SU-DHL-6 (cell line): ENCODE measurements around the gene RB1.

Experiments used
- H2AFZ ChIP-seq: fragments of 200-600 bp; sonication (generic); 2 replicates; pipeline ENCODE4 v1.6.1; 2014; ENCODE audit warnings: low read depth, mild to moderate bottlenecking, moderate library complexity, mixed read lengths, antibody characterized with exemption, low read length; ENCODE audit not compliant: severe bottlenecking
- H3F3A ChIP-seq: fragments of 200-600 bp; shearing (Covaris generic); 2 replicates; pipeline ENCODE4 v1.6.0; 2016; ENCODE audit warnings: antibody characterized with exemption, mild to moderate bottlenecking; ENCODE audit not compliant: insufficient read depth
- H3K27ac ChIP-seq: fragments of 200-600 bp; sonication (generic); 2 replicates; pipeline ENCODE4 v1.5.1; 2016; ENCODE audit warnings: low read depth, mild to moderate bottlenecking, low read length, moderate library complexity, mixed read lengths
- H3K27me3 ChIP-seq: fragments of 200-600 bp; sonication (generic), shearing (Covaris generic); 2 replicates; pipeline ENCODE4 v1.6.0; 2014; ENCODE audit warnings: mild to moderate bottlenecking, low read length
- H3K36me3 ChIP-seq: fragments of 200-600 bp; sonication (generic); 2 replicates; pipeline ENCODE4 v1.6.1; 2014; ENCODE audit warnings: mild to moderate bottlenecking, low read length, mixed read lengths
- H3K4me2 ChIP-seq: fragments of 300-600, 200-600 bp; shearing (Covaris generic), sonication (generic); 2 replicates; pipeline ENCODE4 v1.6.0; 2014; ENCODE audit warnings: low read length, low read depth, mild to moderate bottlenecking; ENCODE audit not compliant: poor library complexity, severe bottlenecking
- H3K4me3 ChIP-seq: fragments of 200-600 bp; sonication (generic); 2 replicates; pipeline ENCODE4 v1.5.1; 2014; ENCODE audit warnings: antibody characterized with exemption, low read length, mild to moderate bottlenecking, mixed read lengths; ENCODE audit not compliant: insufficient read depth, poor library complexity, severe bottlenecking
- H3K79me2 ChIP-seq: fragments of 200-600 bp; sonication (generic); 2 replicates; pipeline ENCODE4 v1.6.1; 2014; ENCODE audit warnings: mild to moderate bottlenecking, low read length, moderate library complexity; ENCODE audit not compliant: insufficient read depth
- H3K9ac ChIP-seq: fragments of 200-600 bp; sonication (generic); 2 replicates; pipeline ENCODE4 v1.7.0; 2014; ENCODE audit warnings: mild to moderate bottlenecking, low read length
- H3K9me2 ChIP-seq: fragments of 200-600 bp; sonication (generic); replicated peaks from 2 replicates; pipeline ENCODE4 v1.6.1; 2014; ENCODE audit warnings: low read length; ENCODE audit not compliant: insufficient read depth
- H3K9me3 ChIP-seq: fragments of 200-600 bp; sonication (generic); 2 replicates; pipeline ENCODE4 v1.6.1; 2014; ENCODE audit warnings: low read length, mixed read lengths; ENCODE audit not compliant: insufficient read depth
- H4K20me1 ChIP-seq: fragments of 200-600 bp; sonication (generic); 2 replicates; pipeline ENCODE4 v1.6.1; 2014; ENCODE audit warnings: low read depth, mild to moderate bottlenecking, antibody characterized with exemption, low read length, moderate library complexity, mixed read lengths
- CTCF ChIP-seq: fragments of 200-600 bp; sonication (generic); IDR thresholded peaks from one replicate; pipeline ENCODE4 v1.5.1; 2017; ENCODE audit warnings: antibody characterized with exemption, mild to moderate bottlenecking, low read length, moderate library complexity; ENCODE audit not compliant: insufficient read depth, poor library complexity, severe bottlenecking
- EZH2phosphoT487 ChIP-seq: fragments of 200-600 bp; sonication (generic), shearing (Covaris generic); conservative IDR thresholded peaks from 2 replicates; pipeline ENCODE4 v1.6.1; 2018; ENCODE audit warnings: mild to moderate bottlenecking, antibody characterized with exemption, low read length, moderate library complexity, mixed read lengths

The RB1 gene

GRCh38 chr13:48510698-48511097 lies 207.1 kb downstream of the RB1 start:
- TF ChIP-seq CTCF (no peak), EZH2phosphoT487 (no peak)
- no peak overlapping the region for H2AFZ ChIP-seq
- no peak overlapping the region for H3K4me2 ChIP-seq

DNA sequence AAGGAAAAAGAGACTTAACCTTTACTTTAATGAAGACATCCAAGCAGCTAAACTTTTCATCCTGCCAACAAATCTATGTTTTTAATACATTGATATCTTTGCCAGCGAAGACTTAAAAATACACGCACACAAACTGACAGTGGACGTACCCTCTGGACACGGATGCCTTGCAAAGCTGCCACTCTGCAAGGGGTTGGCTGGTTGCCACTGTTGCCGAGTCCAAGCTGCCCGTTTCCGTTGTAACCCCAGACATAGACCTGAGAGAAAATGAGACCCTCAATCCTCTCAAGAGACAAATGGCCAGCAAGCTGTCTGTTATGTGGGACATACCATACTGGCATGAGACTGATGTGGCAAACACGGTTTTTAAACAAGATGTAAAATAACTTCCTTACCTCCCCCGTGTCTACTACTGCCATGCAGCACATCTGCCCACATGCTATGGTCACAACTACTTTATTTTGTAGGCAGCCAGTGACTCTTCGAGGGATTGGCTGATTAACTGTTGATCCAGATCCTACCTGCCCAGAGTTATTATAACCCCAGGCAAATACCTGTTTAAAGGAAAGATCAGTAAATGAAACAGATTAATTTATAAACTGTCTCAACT lies 208.2 kb downstream of the RB1 start:
- Histone ChIP-seq H3K36me3 (peaks cover 19% of the 10 kb centered on the region), H4K20me1 (no peaks in the 10 kb centered on the region), H3K79me2 (no peaks in the 10 kb centered on the region), H3K9ac (no peak overlapping the region), H3F3A (no peaks in the 10 kb centered on the region), H3K27ac (no peak overlapping the region), H3K4me3 (no peak overlapping the region), H3K4me2 (no peak overlapping the region), H2AFZ (no peak overlapping the region), H3K9me2 (no peaks in the 10 kb centered on the region), H3K9me3 (no peaks in the 10 kb centered on the region), H3K27me3 (no peaks in the 10 kb centered on the region)
- TF ChIP-seq EZH2phosphoT487 (no peak), CTCF (no peak)

More at GRCh38 chr13:48510698-48511097, 207.1 kb downstream of the RB1 start:
- H3K27ac ChIP-seq, result no peak overlapping the region
- no peak overlapping the region for H3K4me3 ChIP-seq
- no peaks in the 10 kb centered on the region for H3F3A ChIP-seq
- H3K27me3 ChIP-seq, result no peaks in the 10 kb centered on the region
- no peaks in the 10 kb centered on the region for H4K20me1 ChIP-seq
- H3K79me2 ChIP-seq, result no peaks in the 10 kb centered on the region
- no peaks in the 10 kb centered on the region for H3K9me3 ChIP-seq
- no peaks in the 10 kb centered on the region for H3K9me2 ChIP-seq
- peaks cover 19% of the 10 kb centered on the region for H3K36me3 ChIP-seq
- H3K9ac ChIP-seq, result no peak overlapping the region

DNA sequence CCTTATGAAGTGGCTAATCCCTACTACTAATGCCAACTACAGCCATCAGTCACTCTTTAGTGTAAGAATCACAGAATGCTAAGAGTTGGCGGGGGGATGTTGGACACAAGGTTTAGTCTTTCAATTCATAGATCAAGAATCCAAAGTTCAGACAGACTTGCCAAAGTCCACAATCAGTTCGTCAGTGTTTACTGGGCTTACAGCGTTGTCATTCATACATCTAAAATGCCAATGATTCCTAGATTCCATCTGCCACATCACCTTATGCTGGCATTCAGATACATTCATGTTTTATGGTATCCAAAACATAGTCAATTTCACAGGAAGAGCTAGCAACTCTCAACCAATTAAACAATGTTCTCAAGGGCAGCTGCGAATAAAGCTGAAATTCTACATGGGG lies 211.2 kb downstream of the RB1 start:
- no peak overlapping the region for H3K27ac ChIP-seq
- H3K27me3 ChIP-seq, result no peaks in the 10 kb centered on the region
- no peak overlapping the region for H3K9ac ChIP-seq
- H3K79me2 ChIP-seq, result no peaks in the 10 kb centered on the region
- H3F3A ChIP-seq, result no peaks in the 10 kb centered on the region
- no peaks in the 10 kb centered on the region for H4K20me1 ChIP-seq
- H3K4me2 ChIP-seq, result no peak overlapping the region
- no peak for TF ChIP-seq CTCF
- TF ChIP-seq EZH2phosphoT487, result no peak
- H3K36me3 ChIP-seq, result peaks cover 19% of the 10 kb centered on the region
- no peaks in the 10 kb centered on the region for H3K9me3 ChIP-seq
- H3K4me3 ChIP-seq, result no peak overlapping the region
- no peaks in the 10 kb centered on the region for H3K9me2 ChIP-seq
- no peak overlapping the region for H2AFZ ChIP-seq
